ENCODE results near the gene KAZN.

DNA sequence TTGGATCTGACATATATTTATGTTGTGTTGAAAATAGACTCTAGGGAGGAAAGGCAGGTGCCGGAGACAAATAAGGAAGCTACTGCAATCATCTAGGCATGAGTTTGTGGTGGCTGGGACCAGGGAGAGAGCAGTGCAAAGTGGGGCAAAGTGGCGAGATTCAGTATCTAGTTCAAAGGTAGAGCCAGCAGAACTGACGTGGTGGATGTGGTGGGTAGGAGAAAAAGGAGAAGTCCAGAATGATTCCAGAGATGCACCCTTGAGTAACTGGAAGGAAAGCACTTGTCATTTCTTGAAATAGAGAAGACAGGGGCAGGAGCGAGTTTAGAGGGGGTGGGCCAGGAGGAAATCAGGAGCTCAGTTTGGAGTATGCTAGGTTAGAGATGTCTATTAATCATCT, 275.2 kb downstream of the KAZN start:
- TF ChIP-seq POLR2A (IDR thresholded peaks at IDR 0.05) (no peak), POLR2AphosphoS5 (IDR thresholded peaks at IDR 0.05) (no peak)
